Stimulated activated CD4-positive, alpha-beta T cell treated with anti-CD3 and anti-CD28 coated beads, Interleukin-15, amount 100 ng/mL, for 24 hours (primary cell): ENCODE measurements around the gene C14orf132.

ENCODE experiments used
- DNase-seq: peaks from one replicate; pipeline ENCODE4 v3.0.0-alpha.2; 2020

Gene C14orf132

GRCh38 chr14:96084796-96085195 lies 45.6 kb downstream of the C14orf132 start:
- DNase-seq: no peak

GRCh38 chr14:96085369-96085768 lies 46.2 kb downstream of the C14orf132 start:
- DNase-seq: no peak

GRCh38 chr14:96086032-96086431 lies 46.9 kb downstream of the C14orf132 start:
- no peak for DNase-seq

GRCh38 chr14:96086574-96087077 lies 47.5 kb downstream of the C14orf132 start:
- no peak for DNase-seq

GRCh38 chr14:96088074-96088473 lies 48.9 kb downstream of the C14orf132 start:
- DNase-seq: no peak

GRCh38 chr14:96088481-96088880 lies 49.3 kb downstream of the C14orf132 start:
- no peak for DNase-seq

- DNase-seq: no peak
Measured at GRCh38 chr14:96088911-96089310, 49.7 kb downstream of the C14orf132 start.

- no peak for DNase-seq
Measured at GRCh38 chr14:96089401-96089800, 50.2 kb downstream of the C14orf132 start.

- no peak for DNase-seq
Measured at GRCh38 chr14:96090441-96091148, 51.4 kb downstream of the C14orf132 start.

- no peak for DNase-seq
Measured at GRCh38 chr14:96091149-96091693, 52.1 kb downstream of the C14orf132 start.

- DNase-seq: no peak
Measured at GRCh38 chr14:96091941-96092411, 52.8 kb downstream of the C14orf132 start.

GRCh38 chr14:96092936-96093335 lies 53.8 kb downstream of the C14orf132 start:
- no peak for DNase-seq

GRCh38 chr14:96094211-96094610 lies 55.0 kb downstream of the C14orf132 start:
- no peak for DNase-seq

GRCh38 chr14:96094656-96095055 lies 55.5 kb downstream of the C14orf132 start:
- DNase-seq: no peak

GRCh38 chr14:96095058-96095457 lies 55.9 kb downstream of the C14orf132 start:
- no peak for DNase-seq

- DNase-seq: no peak
Measured at GRCh38 chr14:96095581-96096476, 56.7 kb downstream of the C14orf132 start.

GRCh38 chr14:96096639-96097610 lies 57.8 kb downstream of the C14orf132 start:
- no peak for DNase-seq

- DNase-seq: no peak
Measured at GRCh38 chr14:96097752-96098151, 58.6 kb downstream of the C14orf132 start.

- DNase-seq: peak; percentile 23
Measured at GRCh38 chr14:96098309-96098998, 59.3 kb downstream of the C14orf132 start.

- DNase-seq: no peak
Measured at GRCh38 chr14:96098999-96099335, 59.8 kb downstream of the C14orf132 start.

- DNase-seq: peak; percentile 76
Measured at GRCh38 chr14:96100161-96101064, 61.3 kb downstream of the C14orf132 start.
